GM18511 (cell line): Measurements from ENCODE around the gene DGKB.

Experiments
- ATAC-seq: cut with Tn5 transposase; IDR thresholded peaks from one replicate; pipeline ENCODE4 v1.9.1; 2021; ENCODE audit warnings: mild to moderate bottlenecking, moderate library complexity; ENCODE audit not compliant: unreplicated experiment

DGKB gene

GRCh38 chr7:14177876-14178275 lies 724.7 kb downstream of the DGKB start:
- ATAC-seq: no peak

- no peak for ATAC-seq
Measured at GRCh38 chr7:14170872-14171271, 731.7 kb downstream of the DGKB start.

- no peak for ATAC-seq
Measured at GRCh38 chr7:14158111-14158510, 744.4 kb downstream of the DGKB start.

GRCh38 chr7:14156436-14156835 lies 746.1 kb downstream of the DGKB start:
- no peak for ATAC-seq

- ATAC-seq: no peak
Measured at GRCh38 chr7:14148974-14149373, 753.6 kb downstream of the DGKB start.

GRCh38 chr7:14147532-14147931 lies 755.0 kb downstream of the DGKB start:
- ATAC-seq: no peak

- no peak for ATAC-seq
Measured at GRCh38 chr7:14144538-14144937, 758.0 kb downstream of the DGKB start.

GRCh38 chr7:14144109-14144508 lies 758.4 kb downstream of the DGKB start:
- ATAC-seq: no peak

GRCh38 chr7:14137676-14138075 lies 764.9 kb downstream of the DGKB start:
- ATAC-seq: no peak

GRCh38 chr7:14133752-14134151 lies 768.8 kb downstream of the DGKB start:
- ATAC-seq: no peak

- no peak for ATAC-seq
Measured at GRCh38 chr7:14125998-14126397, 776.6 kb downstream of the DGKB start.

GRCh38 chr7:14124716-14125115 lies 777.8 kb downstream of the DGKB start:
- ATAC-seq: no peak

GRCh38 chr7:14123923-14124322 lies 778.6 kb downstream of the DGKB start:
- ATAC-seq: no peak

GRCh38 chr7:14115701-14116100 lies 786.9 kb downstream of the DGKB start:
- no peak for ATAC-seq

- ATAC-seq: no peak
Measured at GRCh38 chr7:14104861-14105260, 797.7 kb downstream of the DGKB start.

GRCh38 chr7:14096159-14096558 lies 806.4 kb downstream of the DGKB start:
- no peak for ATAC-seq

GRCh38 chr7:14095233-14095950 lies 807.2 kb downstream of the DGKB start:
- ATAC-seq: no peak
